ENCODE results near the gene EFNA5. TPM values are rescaled to one million over a fixed set of nuclear protein-coding genes. Genes with fewer than 3 reads are reported as not detected.
A peak's percentile ranks its signal among the peaks of the same experiment; 100 is the strongest.

The EFNA5 gene
- total and polyA plus RNA-seq, 10 of the 15 experiments (the other 5 are each of a cell fraction or from before 2014, with no cell fraction given): 0.19 to 12.6 (median 3.9) TPM

- TF ChIP-seq KAT2A (conservative IDR thresholded peaks at IDR 0.05; ENCODE audit: control insufficient read depth, low read depth, low read length) (no peak), E2F4 (IDR thresholded peaks at IDR 0.05; ENCODE audit: low read depth, low read length) (no peak), MEF2B (IDR thresholded peaks at IDR 0.05; ENCODE audit: partially characterized antibody, poor library complexity, severe bottlenecking) (peak; percentile 43), ZBTB33 (IDR thresholded peaks at IDR 0.05) (no peak), IKZF2 (IDR thresholded peaks at IDR 0.05) (peak in 1 of 2 experiments; percentile 69; a peak in 3 of 4 replicates), RUNX3 (IDR thresholded peaks at IDR 0.05; ENCODE audit: low read length) (peak; percentile 87), IRF4 (IDR thresholded peaks at IDR 0.05; ENCODE audit: low read depth, low read length) (peak; percentile 33; the same call in 1 of the 2 replicates), RELB (IDR thresholded peaks at IDR 0.05; ENCODE audit: low read depth) (no peak), ATF7 (IDR thresholded peaks at IDR 0.05; ENCODE audit: low read depth) (peak; percentile 57), ATF2 (IDR thresholded peaks at IDR 0.05; ENCODE audit: low read length) (peak; percentile 71), MXI1 (IDR thresholded peaks at IDR 0.05; ENCODE audit: low read depth, low read length) (0 out of 2 replicates have a peak, but pooled peaks have one; percentile 11), MTA3 (IDR thresholded peaks at IDR 0.05; ENCODE audit: borderline replicate concordance, low read length) (peak; percentile 69; the same call in 1 of the 2 replicates), IRF3 (IDR thresholded peaks at IDR 0.05) (no peak), MTA2 (IDR thresholded peaks at IDR 0.05; ENCODE audit: low read depth) (peak; percentile 79), CBX3 (IDR thresholded peaks at IDR 0.05; ENCODE audit: borderline replicate concordance, low read depth) (no peak), ZNF384 (IDR thresholded peaks at IDR 0.05; ENCODE audit: borderline replicate concordance, low read depth, low read length) (peak; percentile 33; the same call in 1 of the 2 replicates), RAD51 (IDR thresholded peaks at IDR 0.05) (no peak), TCF7 (IDR thresholded peaks at IDR 0.05; ENCODE audit: borderline replicate concordance) (peak; percentile 65; the same call in 1 of the 2 replicates), ATF3 (IDR thresholded peaks at IDR 0.05; ENCODE audit: borderline replicate concordance, extremely low read depth, low read depth, low read length) (no peak), GATAD2B (conservative IDR thresholded peaks at IDR 0.05; ENCODE audit: low read depth) (no peak; the same call in 1 of the 2 replicates), SREBF2 (IDR thresholded peaks at IDR 0.05; ENCODE audit: low read length) (no peak), RELA (IDR thresholded peaks at IDR 0.05; ENCODE audit: borderline replicate concordance, partially characterized antibody) (no peak), DPF2 (IDR thresholded peaks at IDR 0.05) (peak; percentile 58; the same call in 1 of the 2 replicates)
These were observed 282.4 kb downstream of the EFNA5 start (continued) for GRCh38 chr5:107388141-107388861.
